ENCODE measurements around the gene WSB2.

The WSB2 gene

GRCh38 chr12:118061873-118062843, 1.2 kb upstream of the WSB2 start:
- DNase-seq, result no peak

GRCh38 chr12:118060301-118061010, 523 bp downstream of the WSB2 start:
- no peak for DNase-seq

DNA sequence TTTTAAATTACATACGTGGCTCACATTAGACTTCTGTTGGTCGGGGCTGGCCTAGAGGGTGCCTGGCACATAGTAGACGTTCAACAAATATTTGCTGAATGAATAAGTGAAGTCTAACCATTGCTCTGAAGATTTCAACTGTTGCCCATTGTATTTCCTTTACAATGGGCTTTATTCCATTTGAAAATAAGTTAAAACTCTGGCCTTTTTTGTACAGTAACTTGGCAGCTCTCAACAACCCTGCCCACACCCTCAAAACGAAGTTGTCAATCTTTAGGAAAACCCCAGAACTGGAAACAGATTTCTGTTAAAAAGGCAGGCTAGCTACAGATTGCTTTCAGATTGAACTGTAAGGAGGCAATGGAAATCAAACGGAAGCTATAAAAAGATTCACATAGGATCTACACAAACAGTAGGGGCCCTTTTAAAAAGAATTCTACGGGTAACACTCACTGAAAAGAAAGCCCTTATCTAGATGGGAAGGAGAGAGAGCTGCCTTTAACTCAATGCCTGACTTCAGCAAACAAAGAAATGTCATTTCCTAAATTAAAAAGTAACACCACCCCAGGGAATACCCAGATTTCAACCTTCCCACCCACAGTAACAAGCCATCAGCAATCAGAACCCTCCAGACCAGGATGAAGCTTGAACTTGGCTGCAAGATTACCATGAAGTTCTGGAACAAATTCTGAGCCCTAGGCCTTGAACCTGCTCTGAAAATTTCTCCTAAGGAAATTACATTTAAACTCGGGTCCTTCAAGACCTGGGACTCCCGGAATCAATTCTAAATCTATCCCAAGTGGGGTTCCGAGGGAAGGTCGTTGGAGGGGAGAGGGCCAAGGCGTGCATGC, 1.4 kb downstream of the WSB2 start:
- DNase-seq, result no peak

DNA sequence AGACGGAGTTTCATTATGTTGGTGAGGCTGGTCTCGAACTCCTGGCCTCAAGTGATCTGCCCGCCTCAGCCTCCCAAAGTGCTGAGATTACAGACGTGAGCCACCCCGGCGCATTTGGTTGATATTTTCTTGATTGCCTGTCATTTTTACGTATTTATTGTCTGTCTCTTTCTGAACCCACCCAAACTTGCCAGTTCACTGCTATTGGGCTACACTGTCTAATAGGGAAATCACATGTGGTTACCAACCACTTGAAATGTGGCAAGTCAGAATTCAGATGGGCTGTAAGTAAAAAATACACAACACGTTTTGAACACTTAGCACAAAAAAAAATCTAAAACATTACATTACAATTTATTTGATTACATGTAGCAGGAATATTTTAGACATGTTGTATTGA, 2.1 kb downstream of the WSB2 start:
- no peak for DNase-seq

- DNase-seq, result no peak
Measured at GRCh38 chr12:118058227-118058626, 2.8 kb downstream of the WSB2 start.

- no peak for DNase-seq
Measured at GRCh38 chr12:118055865-118056773, 4.9 kb downstream of the WSB2 start.

DNA sequence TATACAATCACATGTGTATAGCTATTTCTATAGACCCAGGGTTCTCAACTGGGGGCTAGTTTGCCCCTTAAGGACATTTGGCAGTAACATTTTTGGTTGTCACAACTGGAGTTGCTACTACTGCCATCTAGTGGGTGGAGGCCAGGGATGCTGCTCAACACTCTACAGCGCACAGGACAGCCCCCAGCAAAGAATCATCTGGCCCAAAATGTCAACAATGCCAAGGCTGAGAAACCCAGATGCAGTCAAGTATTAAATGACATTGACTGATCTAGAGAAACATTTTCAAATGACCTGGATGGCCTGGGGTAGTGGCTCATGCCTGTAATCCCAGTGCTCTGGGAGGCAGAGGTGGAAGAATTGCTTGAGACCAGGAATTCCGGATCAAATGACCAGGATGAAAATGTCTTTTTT, 5.8 kb downstream of the WSB2 start:
- peak; percentile 59 for DNase-seq

GRCh38 chr12:118053071-118053985, 7.7 kb downstream of the WSB2 start:
- DNase-seq, result no peak

GRCh38 chr12:118052324-118053070, 8.5 kb downstream of the WSB2 start:
- DNase-seq, result no peak

DNA sequence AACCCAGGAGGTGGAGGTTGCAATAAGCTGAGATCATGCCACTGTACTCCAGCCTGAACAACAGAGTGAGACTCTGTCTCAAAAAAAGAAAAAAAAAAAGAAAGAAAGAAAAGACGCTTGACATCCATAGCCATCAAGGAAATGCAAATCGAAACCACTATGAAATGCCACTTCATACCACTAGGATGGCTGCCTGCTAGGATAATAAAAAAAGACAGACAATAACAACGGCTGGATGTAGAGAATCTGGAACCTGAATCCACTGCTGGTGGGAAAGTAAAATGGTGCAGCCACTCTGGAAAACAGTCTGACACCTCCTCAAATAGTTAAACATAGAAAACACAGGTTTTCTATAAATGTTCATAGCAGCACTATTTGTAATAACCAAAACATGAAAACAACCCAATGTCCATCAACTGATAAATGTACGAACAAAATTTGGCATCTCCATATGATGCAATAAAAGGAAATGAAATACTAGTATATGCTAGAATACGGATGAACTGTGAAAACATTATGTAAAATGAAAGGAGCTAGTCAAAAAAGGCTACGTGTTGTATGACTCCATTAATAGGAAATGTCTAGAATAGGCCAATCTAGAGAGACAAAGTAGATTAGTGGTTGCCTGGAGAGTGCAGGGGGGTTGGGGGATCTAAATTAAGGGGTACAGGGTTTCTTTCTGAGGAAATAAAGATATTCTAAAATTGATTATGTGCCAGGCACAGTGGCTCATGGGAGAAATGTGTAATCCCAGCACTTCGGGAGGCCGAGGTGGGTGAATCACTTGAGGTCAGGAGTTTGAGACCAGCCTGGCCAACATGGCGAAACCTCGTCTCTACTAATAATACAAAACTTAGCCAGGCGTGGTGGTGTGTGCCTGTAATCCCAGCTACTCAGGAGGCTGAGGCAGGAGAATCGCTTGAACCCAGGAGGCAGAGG, 9.7 kb downstream of the WSB2 start:
- no peak for DNase-seq

DNA sequence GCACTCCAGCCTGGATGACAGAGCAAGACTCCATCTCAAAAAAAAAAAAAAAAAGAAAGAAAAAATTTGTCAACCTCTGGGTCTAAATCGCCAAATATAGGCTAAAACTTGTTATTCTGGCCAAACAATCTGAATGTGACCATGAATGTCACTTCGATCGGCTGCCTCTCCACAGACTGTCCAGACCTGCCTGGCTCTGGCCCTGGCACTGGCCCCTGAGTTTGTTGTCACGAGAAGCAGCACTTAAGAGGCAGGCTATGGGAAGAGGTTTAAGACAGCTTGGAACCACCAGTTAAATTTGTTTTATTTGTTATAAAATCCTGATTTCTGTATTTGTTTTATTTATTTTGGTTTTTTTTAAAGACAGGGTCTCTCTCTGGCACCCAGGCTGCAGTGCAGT, 14.5 kb downstream of the WSB2 start:
- no peak for DNase-seq

DNA sequence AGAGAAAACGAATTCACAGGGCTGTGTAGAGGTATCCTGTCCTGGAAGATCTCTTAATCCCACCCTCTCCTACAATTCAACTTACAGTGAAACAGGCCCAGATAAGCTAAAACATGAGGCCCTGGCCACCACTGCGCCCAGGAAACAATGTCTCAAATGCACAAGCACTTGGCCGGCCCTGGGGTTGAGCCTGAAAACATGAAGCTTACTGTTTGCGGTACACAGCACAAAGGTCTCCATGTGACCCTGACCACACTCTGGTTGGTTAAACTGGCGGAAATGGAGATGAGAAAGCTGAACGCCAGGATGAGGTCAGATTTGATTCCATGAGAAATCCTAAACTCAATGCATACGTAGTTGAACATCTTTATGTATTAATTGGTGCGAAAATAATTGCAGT, 16.4 kb downstream of the WSB2 start:
- no peak for DNase-seq

GRCh38 chr12:118044075-118044474, 16.9 kb downstream of the WSB2 start:
- DNase-seq, result no peak

GRCh38 chr12:118042091-118042490, 18.9 kb downstream of the WSB2 start:
- no peak for DNase-seq

- no peak for DNase-seq
Measured at GRCh38 chr12:118038137-118038536, 22.8 kb downstream of the WSB2 start.

GRCh38 chr12:118036672-118037411, 24.1 kb downstream of the WSB2 start:
- DNase-seq, result no peak

- DNase-seq, result no peak
Measured at GRCh38 chr12:118035190-118036041, 25.6 kb downstream of the WSB2 start.

All from KG1 (cell line).